ENCODE measurements around the gene ETNK1.

DNA sequence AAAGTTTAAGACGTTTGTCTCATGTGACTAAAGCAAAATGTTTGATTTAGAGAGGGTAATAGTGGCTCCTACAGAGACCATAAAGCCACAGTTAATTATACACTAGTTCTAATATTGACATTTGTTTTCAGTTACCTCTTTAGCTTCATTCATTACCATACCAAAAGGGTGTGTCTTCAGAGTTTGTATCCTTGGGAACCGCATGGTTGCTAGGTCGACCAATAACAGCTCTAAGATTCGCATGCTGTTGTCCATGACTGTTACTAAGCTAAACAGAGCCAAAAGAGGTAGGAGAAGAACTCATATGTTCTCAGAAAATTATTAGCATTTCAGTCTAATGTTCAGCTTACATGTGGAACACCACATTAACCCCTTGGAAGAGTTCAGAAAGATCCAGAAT, 36.2 kb upstream of the ETNK1 start:
- TF ChIP-seq EZH2 (IDR thresholded peaks at IDR 0.05) (no peak), EZH2phosphoT487 (IDR thresholded peaks at IDR 0.05) (no peak)
- TF ChIP-seq, protein P1, sequence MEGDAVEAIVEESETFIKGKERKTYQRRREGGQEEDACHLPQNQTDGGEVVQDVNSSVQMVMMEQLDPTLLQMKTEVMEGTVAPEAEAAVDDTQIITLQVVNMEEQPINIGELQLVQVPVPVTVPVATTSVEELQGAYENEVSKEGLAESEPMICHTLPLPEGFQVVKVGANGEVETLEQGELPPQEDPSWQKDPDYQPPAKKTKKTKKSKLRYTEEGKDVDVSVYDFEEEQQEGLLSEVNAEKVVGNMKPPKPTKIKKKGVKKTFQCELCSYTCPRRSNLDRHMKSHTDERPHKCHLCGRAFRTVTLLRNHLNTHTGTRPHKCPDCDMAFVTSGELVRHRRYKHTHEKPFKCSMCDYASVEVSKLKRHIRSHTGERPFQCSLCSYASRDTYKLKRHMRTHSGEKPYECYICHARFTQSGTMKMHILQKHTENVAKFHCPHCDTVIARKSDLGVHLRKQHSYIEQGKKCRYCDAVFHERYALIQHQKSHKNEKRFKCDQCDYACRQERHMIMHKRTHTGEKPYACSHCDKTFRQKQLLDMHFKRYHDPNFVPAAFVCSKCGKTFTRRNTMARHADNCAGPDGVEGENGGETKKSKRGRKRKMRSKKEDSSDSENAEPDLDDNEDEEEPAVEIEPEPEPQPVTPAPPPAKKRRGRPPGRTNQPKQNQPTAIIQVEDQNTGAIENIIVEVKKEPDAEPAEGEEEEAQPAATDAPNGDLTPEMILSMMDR (IDR thresholded peaks at IDR 0.05), result no peak

Measured in neural progenitor cell (in vitro differentiated cells).